NCI-H187 (cell line): Measurements from ENCODE around the gene SDC4.

Experiments
- DNase-seq, 2 experiments: peaks; one replicate each; lab custom pipeline; 2025; lab: John Stamatoyannopoulos, UW

Gene SDC4

DNA sequence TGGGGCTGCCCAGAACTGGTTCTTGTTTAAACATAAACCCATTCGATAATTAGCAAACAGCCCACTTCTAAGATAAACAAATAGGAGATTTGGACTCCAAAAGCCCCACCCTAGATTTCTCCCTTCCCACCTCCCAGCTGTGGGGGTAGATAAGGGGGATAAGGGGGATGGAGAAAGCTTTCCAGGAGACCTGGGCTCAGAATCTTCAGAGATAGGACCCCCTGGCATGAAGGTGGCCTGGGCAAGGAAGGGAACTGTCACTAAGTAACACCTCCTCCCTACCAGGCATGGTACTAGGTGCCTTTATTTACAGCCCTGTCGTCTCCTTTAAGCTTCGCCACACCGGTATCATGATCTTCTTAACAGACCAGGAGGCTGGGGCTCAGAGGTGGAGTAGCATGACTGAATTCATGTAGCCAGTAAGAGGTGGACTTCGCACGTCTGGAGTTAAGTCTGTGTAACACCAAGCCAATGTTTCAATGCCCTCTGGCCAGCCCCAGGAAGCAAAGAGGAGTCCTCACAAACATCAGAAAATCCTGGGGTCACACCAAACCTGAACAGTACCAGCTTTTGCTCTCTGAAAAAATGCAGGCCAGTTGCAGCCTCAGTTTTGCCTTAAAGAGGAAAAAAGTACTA lies 4.6 kb downstream of the SDC4 start:
- DNase-seq, result no peak

GRCh38 chr20:45342855-45343531 lies 5.2 kb downstream of the SDC4 start:
- no peak for DNase-seq

DNA sequence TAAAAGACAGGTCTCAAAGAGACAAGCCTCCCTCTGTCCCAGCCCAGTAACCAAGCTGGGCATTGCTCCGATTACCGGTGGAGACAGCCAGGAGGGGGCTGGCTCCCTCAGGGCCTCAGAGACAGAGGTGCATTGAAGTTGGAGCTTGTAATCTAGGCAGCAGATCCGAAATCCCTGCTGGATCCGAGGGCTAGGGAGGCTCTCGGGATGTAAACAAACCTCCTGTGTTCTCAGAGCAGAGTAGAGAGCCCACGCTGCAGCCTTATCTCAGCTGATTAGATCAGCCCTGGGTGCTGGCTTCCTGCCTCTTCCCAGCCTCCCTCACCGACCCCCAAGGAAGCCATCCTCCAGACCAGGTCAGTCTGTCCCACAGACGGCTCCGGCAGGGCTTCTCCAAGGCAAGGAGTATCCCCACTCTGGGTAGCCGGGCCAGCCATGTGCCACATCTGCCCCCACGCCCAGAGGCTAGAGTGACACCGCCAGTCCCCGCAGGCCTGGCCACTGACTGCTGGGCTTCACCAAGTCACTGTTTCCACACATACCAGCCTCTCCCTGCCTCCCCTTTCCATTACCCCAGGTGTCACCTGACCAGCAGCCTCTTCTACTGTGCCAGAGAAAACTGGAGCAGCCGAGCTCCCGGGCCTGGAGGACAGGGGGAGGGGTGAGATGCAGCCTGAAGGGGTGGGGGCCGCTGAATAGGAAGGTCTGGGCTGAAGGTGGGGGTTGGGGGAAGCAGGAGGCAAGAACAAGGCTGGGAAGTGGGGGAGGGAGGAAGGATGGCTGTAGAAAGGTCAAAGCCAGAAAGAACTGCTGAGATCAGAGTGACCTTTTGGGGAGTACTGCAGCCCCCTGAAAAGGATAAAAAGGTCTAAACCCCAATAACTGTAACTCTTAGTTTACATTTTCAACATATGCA lies 6.0 kb downstream of the SDC4 start:
- DNase-seq, result no peak

DNA sequence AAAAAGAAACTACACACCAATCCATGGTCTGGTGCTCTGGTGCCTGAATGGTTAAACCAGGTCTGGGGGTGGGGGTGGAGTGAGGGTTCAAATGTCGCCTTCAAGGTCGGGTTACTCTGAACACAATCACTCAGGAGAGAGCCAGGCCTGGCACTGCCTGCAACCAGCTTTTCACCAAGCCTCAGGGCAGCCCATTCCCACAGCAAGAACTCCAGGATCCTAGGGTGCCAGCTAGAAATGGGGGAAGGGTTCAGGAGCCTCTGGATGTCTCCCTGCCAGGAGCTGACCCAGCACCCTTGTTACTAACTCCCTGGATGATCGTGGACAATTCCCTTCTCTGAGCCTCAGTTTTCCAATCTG lies 6.7 kb downstream of the SDC4 start:
- DNase-seq, result no peak

GRCh38 chr20:45340951-45341350 lies 7.3 kb downstream of the SDC4 start:
- no peak for DNase-seq

GRCh38 chr20:45340236-45340847 lies 7.9 kb downstream of the SDC4 start:
- DNase-seq, result no peak

DNA sequence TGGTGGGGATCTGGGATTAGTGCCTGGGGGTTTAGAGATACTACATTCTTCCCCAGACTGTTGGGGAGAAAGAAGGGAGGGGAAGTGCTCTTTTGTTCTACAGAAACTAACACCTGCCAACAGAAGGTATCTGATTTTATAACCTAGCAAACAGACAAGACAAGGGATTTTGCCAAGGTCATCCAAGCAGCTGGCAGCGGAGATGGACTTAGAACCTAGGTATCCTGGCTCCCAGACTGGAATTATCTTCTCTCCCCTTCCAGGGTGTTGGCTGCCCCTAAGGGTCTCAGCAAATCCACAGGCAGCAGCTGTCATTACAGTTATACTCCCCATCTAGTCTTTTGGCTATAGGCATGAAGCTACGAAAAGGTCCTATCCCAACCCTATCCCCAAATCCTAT lies 8.4 kb downstream of the SDC4 start:
- DNase-seq, result no peak

DNA sequence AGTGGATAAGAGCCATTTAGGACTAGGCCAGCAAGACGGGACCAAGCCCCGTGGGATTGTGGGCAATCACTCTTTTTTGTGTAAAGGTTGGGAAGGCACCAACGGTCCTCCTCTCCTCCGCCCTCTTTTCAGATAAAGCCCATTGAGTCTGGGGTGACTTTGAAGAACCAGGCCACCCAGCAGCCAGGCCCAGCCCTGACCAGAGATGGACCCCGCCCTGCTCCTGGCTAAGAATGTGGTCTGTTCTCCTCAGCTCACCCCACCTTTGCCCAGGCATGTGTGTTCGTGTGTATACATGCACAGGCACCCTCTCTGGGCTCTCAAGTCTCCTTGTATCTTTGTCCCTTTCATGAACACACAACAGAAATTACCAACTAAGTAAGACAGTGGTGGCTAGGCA lies 9.1 kb downstream of the SDC4 start:
- no peak for DNase-seq

- no peak for DNase-seq
Measured at GRCh38 chr20:45338121-45339030, 9.8 kb downstream of the SDC4 start.

DNA sequence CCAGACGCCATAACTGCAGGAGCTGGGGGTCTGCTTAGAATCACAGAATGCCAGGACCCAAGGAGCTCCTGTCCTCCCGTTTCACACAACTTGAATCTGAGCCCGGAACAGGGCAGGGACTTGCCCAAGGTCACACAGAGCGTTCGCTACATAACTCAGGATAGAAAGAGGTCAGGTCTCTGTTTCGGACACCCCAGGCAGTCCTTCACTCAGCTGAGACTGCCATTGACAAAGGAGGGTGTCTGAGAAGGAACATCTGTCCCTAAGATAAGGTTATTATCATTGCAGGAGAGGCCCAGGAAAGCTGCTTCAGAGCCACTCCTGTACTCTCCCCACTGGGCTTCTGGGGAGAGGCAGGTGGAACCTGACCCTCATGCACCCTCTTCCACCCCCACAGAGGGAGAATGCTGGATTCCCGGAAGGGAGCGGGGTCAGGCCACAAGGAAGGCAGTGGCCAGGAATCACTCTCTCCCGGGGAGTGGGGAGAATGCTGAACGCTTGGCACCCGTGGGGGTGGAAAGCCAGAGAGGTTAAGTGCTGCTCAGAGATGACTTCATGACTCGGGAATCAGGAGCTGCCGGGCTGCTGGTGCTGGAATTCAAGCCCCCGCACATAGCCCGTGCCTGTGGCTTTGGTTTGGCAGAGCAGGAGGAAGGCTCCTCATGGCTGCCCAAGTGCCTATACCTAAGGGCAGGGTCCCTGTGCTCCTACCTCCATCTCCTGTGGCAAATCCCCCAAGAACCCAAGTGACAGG lies 10.7 kb downstream of the SDC4 start:
- no peak for DNase-seq

DNA sequence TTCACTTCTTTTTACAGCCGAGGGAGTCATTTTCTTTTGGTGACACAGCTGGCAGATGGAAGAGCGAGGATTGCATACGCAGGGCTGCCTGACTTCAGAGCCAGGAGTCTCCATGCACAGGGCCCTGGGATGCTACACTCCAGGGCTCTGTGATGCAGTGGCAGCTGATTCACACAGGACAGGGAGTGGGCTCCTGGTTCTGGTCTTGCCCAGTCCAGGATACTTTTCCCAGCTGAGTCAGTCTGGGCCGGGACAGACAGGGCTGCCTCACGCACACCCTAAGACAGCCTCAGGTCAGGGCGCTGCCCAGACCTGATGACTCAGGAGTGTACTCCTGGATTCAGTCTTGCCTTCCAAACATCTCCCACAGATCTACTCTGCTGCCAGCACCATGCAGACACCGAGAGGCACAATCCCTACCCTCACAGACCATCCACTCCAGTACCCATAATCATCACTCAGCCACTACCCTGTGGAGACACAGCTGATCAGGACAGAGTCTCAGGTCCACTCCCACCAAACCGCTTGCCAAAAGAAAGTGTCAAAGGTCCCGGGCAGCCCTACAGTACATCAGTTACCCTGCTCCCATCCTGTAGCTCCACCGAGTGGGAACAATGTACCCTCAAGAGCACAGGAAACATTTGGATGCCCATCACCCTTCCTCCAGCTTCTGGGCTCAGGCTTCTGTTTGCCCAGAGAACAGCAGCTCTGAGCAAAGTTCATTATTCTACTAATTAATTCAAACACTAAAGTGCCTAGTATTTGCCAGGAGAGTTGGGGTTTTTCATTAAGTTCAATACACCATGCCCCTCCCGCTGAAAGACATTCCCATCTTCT lies 11.5 kb downstream of the SDC4 start:
- no peak for DNase-seq

- DNase-seq, result no peak
Measured at GRCh38 chr20:45330476-45330875, 17.7 kb downstream of the SDC4 start.

DNA sequence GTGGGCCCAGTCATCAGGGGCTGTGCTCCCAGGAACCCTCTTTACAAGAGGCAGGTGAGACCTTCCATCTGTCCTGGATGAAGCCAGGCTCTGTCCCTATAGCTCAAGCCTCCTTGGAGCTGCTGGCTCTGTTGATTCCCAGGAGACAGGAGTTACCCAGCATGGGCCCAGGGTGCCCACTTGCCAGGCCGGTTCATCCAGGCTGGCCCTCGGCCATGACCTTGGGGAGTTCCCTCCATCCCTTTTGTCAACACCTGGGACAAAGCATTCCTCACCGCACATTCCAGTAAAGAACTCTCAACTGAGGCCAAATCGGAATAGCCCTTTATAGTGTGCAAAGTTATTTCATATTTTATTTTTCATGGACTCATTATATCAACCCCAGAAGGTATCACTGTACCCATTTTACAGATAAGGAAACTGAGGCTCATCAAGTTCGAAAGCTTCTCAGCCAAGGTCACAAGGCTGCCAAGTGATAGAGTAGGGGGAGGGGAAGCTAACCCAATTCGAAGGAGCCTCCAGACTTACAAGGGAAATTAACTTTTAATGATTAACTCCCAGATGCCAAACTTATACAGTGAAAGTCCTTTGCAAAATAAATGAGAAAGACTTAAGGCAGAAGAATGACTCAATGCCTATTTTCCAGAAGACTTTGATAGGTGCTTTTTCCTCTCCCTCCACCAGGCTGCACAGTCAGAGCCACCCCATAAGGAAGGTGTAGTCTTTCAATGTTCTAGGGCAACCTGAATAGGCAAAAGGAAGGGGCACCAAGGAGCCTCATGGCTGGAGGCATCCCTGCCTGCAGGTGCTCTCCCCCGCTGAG lies 18.5 kb downstream of the SDC4 start:
- no peak for DNase-seq

GRCh38 chr20:45328451-45328850 lies 19.8 kb downstream of the SDC4 start:
- no peak for DNase-seq

GRCh38 chr20:45325371-45325770 lies 22.9 kb downstream of the SDC4 start:
- no peak for DNase-seq

- no peak for DNase-seq
Measured at GRCh38 chr20:45323731-45324130, 24.5 kb downstream of the SDC4 start.

DNA sequence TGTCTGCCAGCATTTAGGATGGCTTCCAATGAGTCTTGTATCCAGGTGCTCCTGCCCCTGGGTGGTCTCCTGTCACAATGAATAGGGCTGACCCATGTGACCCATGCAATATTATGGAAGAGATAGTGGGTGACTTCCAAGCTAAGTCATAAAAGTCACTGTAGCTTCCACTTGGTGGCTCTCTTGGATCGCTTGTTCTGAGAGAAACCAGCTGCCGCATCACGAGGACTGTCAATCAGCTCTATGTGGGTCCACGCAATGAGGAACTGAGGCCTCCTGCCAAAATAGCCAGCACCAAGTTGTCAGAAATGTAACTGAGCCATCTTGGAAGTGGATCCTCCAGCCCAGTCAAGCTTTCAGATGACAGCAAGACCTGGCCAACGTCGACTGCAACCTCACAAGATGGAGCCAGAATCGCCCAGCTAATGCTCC lies 25.3 kb downstream of the SDC4 start:
- no peak for DNase-seq

DNA sequence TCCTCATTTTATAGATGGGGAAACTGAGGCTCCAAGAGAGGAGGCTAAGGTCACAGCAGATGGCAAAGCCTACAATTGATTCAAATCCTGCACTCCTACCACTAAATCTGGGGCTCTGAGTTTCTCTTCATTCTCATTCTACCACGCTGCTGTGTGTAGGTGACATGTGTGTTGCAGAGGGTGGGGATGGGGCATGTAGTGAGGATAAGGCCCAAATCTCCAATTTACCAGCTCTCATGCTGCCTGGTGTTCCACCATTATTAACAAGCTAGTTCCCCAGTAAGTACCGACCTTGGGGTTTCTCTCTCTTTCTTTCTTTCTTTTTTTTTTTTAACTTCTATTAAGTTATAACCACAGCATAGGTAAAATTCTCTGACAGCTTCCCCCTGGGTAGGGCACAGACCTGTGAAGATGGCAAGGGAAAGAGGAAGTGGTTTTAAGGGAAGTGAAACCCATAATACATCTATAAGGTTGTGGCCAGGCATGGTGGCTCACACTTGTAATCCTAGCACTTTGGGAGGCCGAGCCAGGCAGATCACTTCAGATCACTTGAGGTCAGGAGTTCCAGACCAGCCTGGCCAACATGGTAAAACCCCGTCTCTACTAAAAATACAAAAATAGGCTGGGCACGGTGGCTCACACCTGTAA lies 27.2 kb downstream of the SDC4 start:
- no peak for DNase-seq
